Cortex of kidney (tissue), 1 donor: ENCODE results near the gene OTOP3.

Source experiments
- DNase-seq: peaks from one replicate; lab custom pipeline; 2025; lab: John Stamatoyannopoulos, UW

Gene OTOP3

GRCh38 chr17:74916851-74917199, 18.9 kb upstream of the OTOP3 start:
- no peak for DNase-seq

- no peak for DNase-seq
These were observed 18.3 kb upstream of the OTOP3 start for GRCh38 chr17:74917430-74917829.

- no peak for DNase-seq
These were observed 16.8 kb upstream of the OTOP3 start for GRCh38 chr17:74918906-74919305.

- no peak for DNase-seq
These were observed 16.0 kb upstream of the OTOP3 start for GRCh38 chr17:74919440-74920305.

GRCh38 chr17:74920306-74920620, 15.4 kb upstream of the OTOP3 start:
- no peak for DNase-seq

GRCh38 chr17:74920642-74921025, 15.1 kb upstream of the OTOP3 start:
- DNase-seq: no peak

- no peak for DNase-seq
These were observed 14.5 kb upstream of the OTOP3 start for GRCh38 chr17:74921026-74921681.

GRCh38 chr17:74921769-74922168, 13.9 kb upstream of the OTOP3 start:
- no peak for DNase-seq

GRCh38 chr17:74922172-74922571, 13.5 kb upstream of the OTOP3 start:
- DNase-seq: no peak

GRCh38 chr17:74922694-74923537, 12.8 kb upstream of the OTOP3 start, which contains the start of gene USH1G:
Gene USH1G, minus strand, starts transcription at chr17:74923255. Its CDS starts 182 bp downstream, at chr17:74923073.
- DNase-seq: no peak

- no peak for DNase-seq
These were observed 12.0 kb upstream of the OTOP3 start for GRCh38 chr17:74923538-74924249.

- no peak for DNase-seq
These were observed 11.3 kb upstream of the OTOP3 start, which contains the start of gene OTOP2 for GRCh38 chr17:74924250-74924948. Gene OTOP2, plus strand, starts transcription at chr17:74924273. Its CDS starts 360 bp downstream, at chr17:74924633.

- DNase-seq: no peak
These were observed 10.5 kb upstream of the OTOP3 start for GRCh38 chr17:74925242-74925641.

- DNase-seq: no peak
These were observed 6.9 kb upstream of the OTOP3 start for GRCh38 chr17:74928786-74929185.

- DNase-seq: no peak
These were observed 5.1 kb upstream of the OTOP3 start for GRCh38 chr17:74930535-74931036.

GRCh38 chr17:74935048-74935447, 650 bp upstream of the OTOP3 start:
- no peak for DNase-seq

- no peak for DNase-seq
These were observed 737 bp downstream of the OTOP3 start for GRCh38 chr17:74936470-74936799.

GRCh38 chr17:74937064-74938051, 1.7 kb downstream of the OTOP3 start:
- DNase-seq: no peak

- DNase-seq: no peak
These were observed 2.7 kb downstream of the OTOP3 start for GRCh38 chr17:74938194-74938950.
